H1 (cell line): ENCODE measurements around the gene FDPS. TPM values are rescaled to one million over a fixed set of nuclear protein-coding genes. Genes with fewer than 3 reads are reported as not detected.

Experiments used
- CTCF ChIA-PET: fragments of 300-600 bp; sonication (Branson Sonifier 250); formaldehyde crosslinking; loops from one replicate; lab custom pipeline; 2021; ENCODE audit not compliant: partially characterized antibody; lab: Charles Lee
- POLR2A ChIA-PET: fragments of 300-600 bp; sonication (Branson Sonifier 250); formaldehyde crosslinking; loops from one replicate; lab custom pipeline; 2021; ENCODE audit warnings: inconsistent platforms; ENCODE audit not compliant: partially characterized antibody; lab: Charles Lee
- DNase-seq, 2 experiments: peaks; one replicate each; pipeline versions ENCODE4 v3.0.0 to v3.0.0-alpha.2; 2010 to 2022; ENCODE audit warnings: low spot score in 2 of 2, low read depth in 1 of 2, mixed read lengths in 1 of 2
- FAIRE-seq: peaks from 2 replicates; lab custom pipeline; 2011; peaks lifted over from hg19 to GRCh38; lab: Jason Lieb, UNC
- H2AFZ ChIP-seq: 2 replicates; pipeline ENCODE4 v1.8.1; 2012; ENCODE audit warnings: low read length, inconsistent platforms
- H2AK5ac ChIP-seq: 2 replicates; pipeline ENCODE4 v1.6.1; 2013; ENCODE audit warnings: low read depth, low read length
- H2BK120ac ChIP-seq: replicated peaks from 2 replicates; pipeline ENCODE3; 2013; ENCODE audit warnings: low read depth, low read length, inconsistent platforms
- H2BK12ac ChIP-seq: 2 replicates; pipeline ENCODE4 v1.6.1; 2013; ENCODE audit warnings: low read depth, low read length
- H2BK15ac ChIP-seq: 2 replicates; pipeline ENCODE4 v1.6.1; 2013; ENCODE audit warnings: low read length
- H2BK20ac ChIP-seq: 2 replicates; pipeline ENCODE4 v1.6.1; 2013; ENCODE audit warnings: low read length
- H2BK5ac ChIP-seq: 2 replicates; pipeline ENCODE4 v1.6.1; 2013; ENCODE audit warnings: low read depth, low read length
- H3K14ac ChIP-seq: 2 replicates; pipeline ENCODE4 v1.6.1; 2013; ENCODE audit warnings: inconsistent platforms; ENCODE audit not compliant: insufficient read length
- H3K18ac ChIP-seq: 2 replicates; pipeline ENCODE4 v1.6.1; 2013; ENCODE audit warnings: low read length; ENCODE audit errors: extremely low read depth
- H3K23ac ChIP-seq: 2 replicates; pipeline ENCODE4 v1.6.1; 2013; ENCODE audit warnings: inconsistent platforms; ENCODE audit not compliant: insufficient read length
- H3K23me2 ChIP-seq: 2 replicates; pipeline ENCODE4 v1.6.1; 2013; ENCODE audit warnings: low read depth, low read length
- H3K27ac ChIP-seq: 2 replicates; pipeline ENCODE4 v1.6.1; 2011; ENCODE audit warnings: low read depth, low read length, inconsistent platforms
- H3K27me3 ChIP-seq, 4 experiments: replicated peaks in 1 of 4; 1 replicate in 1 of 4; 2 replicates in 3 of 4; pipeline versions ENCODE4 v1.6.1 to v1.8.1; 2011 to 2013; ENCODE audit warnings: low read length in 3 of 4, mild to moderate bottlenecking in 3 of 4, inconsistent platforms in 2 of 4, mixed read lengths in 2 of 4, moderate library complexity in 1 of 4; ENCODE audit not compliant: control insufficient read depth in 3 of 4, insufficient read depth in 3 of 4; ENCODE audit errors: extremely low read depth in 1 of 4
- H3K36me3 ChIP-seq, 4 experiments: 2 replicates each; pipeline versions ENCODE4 v1.6.1 to v1.8.1; 2011 to 2013; ENCODE audit warnings: mild to moderate bottlenecking in 4 of 4, low read length in 3 of 4, moderate library complexity in 2 of 4, control low read depth in 1 of 4, inconsistent platforms in 1 of 4; ENCODE audit not compliant: insufficient read depth in 4 of 4, control insufficient read depth in 2 of 4
- H3K4ac ChIP-seq: replicated peaks from 2 replicates; pipeline ENCODE3; 2013; ENCODE audit warnings: low read length, low read depth, mixed read lengths, inconsistent platforms; ENCODE audit not compliant: insufficient read length
- H3K4me1 ChIP-seq, 4 experiments: replicated peaks in 1 of 4; 1 replicate in 1 of 4; 2 replicates in 3 of 4; pipeline versions ENCODE4 v1.6.1 to v1.8.1; 2011 to 2013; ENCODE audit warnings: low read length in 3 of 4, inconsistent platforms in 2 of 4, mixed read lengths in 1 of 4; ENCODE audit not compliant: insufficient read depth in 4 of 4, control insufficient read depth in 3 of 4
- H3K4me2 ChIP-seq, 2 experiments: 2 replicates each; pipeline versions ENCODE4 v1.6.1 to v1.8.1; 2011 to 2013; ENCODE audit warnings: low read depth in 2 of 2, low read length in 2 of 2, control low read depth in 1 of 2, inconsistent platforms in 1 of 2, mild to moderate bottlenecking in 1 of 2; ENCODE audit not compliant: insufficient read depth in 1 of 2
- H3K4me3 ChIP-seq, 4 experiments: fragments of 200-600, 300-600 bp in 1 of 4; sonication (generic), shearing (Covaris generic), sonication (Bioruptor Twin) in 1 of 4; 2 replicates each; pipeline versions ENCODE4 v1.5.1 to v1.8.1; 2011 to 2016; ENCODE audit warnings: low read length in 4 of 4, low read depth in 3 of 4, control low read depth in 2 of 4, inconsistent platforms in 2 of 4, mild to moderate bottlenecking in 2 of 4, mixed read lengths in 1 of 4, moderate library complexity in 1 of 4; ENCODE audit not compliant: insufficient read depth in 2 of 4; ENCODE audit errors: extremely low read depth in 1 of 4
- H3K56ac ChIP-seq: replicated peaks from 2 replicates; pipeline ENCODE3; 2013; ENCODE audit warnings: low read depth, mild to moderate bottlenecking, mixed read lengths, low read length, inconsistent platforms; ENCODE audit not compliant: insufficient read length
- H3K79me1 ChIP-seq: 2 replicates; pipeline ENCODE4 v1.6.1; 2013; ENCODE audit warnings: low read depth, low read length, control low read depth
- H3K79me2 ChIP-seq, 2 experiments: 2 replicates each; pipeline versions ENCODE4 v1.6.1 to v1.8.1; 2012 to 2013; ENCODE audit warnings: low read length in 2 of 2, mild to moderate bottlenecking in 2 of 2, inconsistent platforms in 1 of 2; ENCODE audit not compliant: insufficient read depth in 2 of 2, control insufficient read depth in 1 of 2
- H3K9ac ChIP-seq, 4 experiments: replicated peaks in 1 of 4; 1 replicate in 1 of 4; 2 replicates in 3 of 4; pipeline versions ENCODE4 v1.6.1 to v1.8.1; 2011 to 2013; ENCODE audit warnings: low read depth in 3 of 4, low read length in 3 of 4, control low read depth in 2 of 4, mild to moderate bottlenecking in 2 of 4, moderate library complexity in 2 of 4, inconsistent platforms in 1 of 4; ENCODE audit errors: extremely low read depth in 1 of 4
- H3K9me3 ChIP-seq, 2 experiments: 2 replicates each; pipeline versions ENCODE4 v1.6.1 to v1.8.1; 2012 to 2013; ENCODE audit warnings: mild to moderate bottlenecking in 2 of 2, moderate library complexity in 2 of 2, control low read depth in 1 of 2, inconsistent platforms in 1 of 2, low read depth in 1 of 2, low read length in 1 of 2, mixed read lengths in 1 of 2; ENCODE audit not compliant: insufficient read depth in 2 of 2
- H4K20me1 ChIP-seq, 2 experiments: replicated peaks in 1 of 2; 2 replicates each; pipeline versions ENCODE3 to v1.8.1; 2011 to 2013; ENCODE audit warnings: inconsistent platforms in 2 of 2, low read length in 2 of 2, mild to moderate bottlenecking in 1 of 2; ENCODE audit not compliant: insufficient read depth in 2 of 2, control insufficient read depth in 1 of 2
- H4K5ac ChIP-seq: 2 replicates; pipeline ENCODE4 v1.6.1; 2013; ENCODE audit warnings: low read length, low read depth, mixed read lengths, inconsistent platforms; ENCODE audit not compliant: insufficient read length
- H4K8ac ChIP-seq: 2 replicates; pipeline ENCODE4 v1.8.0; 2013; ENCODE audit warnings: mild to moderate bottlenecking, moderate library complexity, low read length, inconsistent platforms; ENCODE audit not compliant: insufficient read depth; ENCODE audit errors: extremely low read depth
- H4K91ac ChIP-seq: replicated peaks from 2 replicates; pipeline ENCODE3; 2013; ENCODE audit warnings: low read length, mixed read lengths, inconsistent platforms; ENCODE audit not compliant: insufficient read length
- CBX5 ChIP-seq: fragments of 300-800, 300-1000 bp; sonication (generic); IDR thresholded peaks from 2 replicates; pipeline ENCODE4 v1.7.1; 2016; ENCODE audit warnings: antibody characterized with exemption, low read length, low read depth
- CHD2 ChIP-seq: IDR thresholded peaks from 2 replicates; pipeline ENCODE4 v1.6.1; 2012; ENCODE audit warnings: low read length, improper control_type of control experiment
- CTBP2 ChIP-seq: IDR thresholded peaks from 2 replicates; pipeline ENCODE4 v1.7.0; 2011; ENCODE audit warnings: borderline replicate concordance, mild to moderate bottlenecking, moderate library complexity, mixed read lengths, low read length; ENCODE audit not compliant: insufficient read depth, insufficient read length
- EGR1 ChIP-seq: IDR thresholded peaks from 2 replicates; pipeline ENCODE4 v1.6.1; 2011; ENCODE audit warnings: low read depth, low read length, borderline replicate concordance
- GTF2F1 ChIP-seq: IDR thresholded peaks from 2 replicates; pipeline ENCODE4 v1.6.1; 2012; ENCODE audit warnings: low read depth, low read length, improper control_type of control experiment, borderline replicate concordance
- KDM5A ChIP-seq: fragments of 200-600 bp; IDR thresholded peaks from 2 replicates; pipeline ENCODE4 v1.7.1; 2012; ENCODE audit warnings: mild to moderate bottlenecking, low read length, inconsistent platforms, mixed read lengths
- NANOG ChIP-seq: IDR thresholded peaks from 2 replicates; pipeline ENCODE4 v1.6.1; 2011; ENCODE audit warnings: low read length, low read depth, mild to moderate bottlenecking, inconsistent platforms; ENCODE audit not compliant: insufficient read depth, poor library complexity, severe bottlenecking
- RNF2 ChIP-seq: fragments of 200-900, 300-1000 bp; sonication (generic); IDR thresholded peaks from 2 replicates; pipeline ENCODE4 v1.7.1; 2016; ENCODE audit warnings: borderline replicate concordance, low read depth, mild to moderate bottlenecking, antibody characterized with exemption, low read length; ENCODE audit not compliant: poor library complexity, severe bottlenecking; ENCODE audit errors: missing control alignments
- SIX5 ChIP-seq: IDR thresholded peaks from 2 replicates; pipeline ENCODE4 v1.6.1; 2011; ENCODE audit warnings: mild to moderate bottlenecking, low read depth, low read length
- SP4 ChIP-seq: IDR thresholded peaks from 2 replicates; pipeline ENCODE4 v1.6.1; 2012; ENCODE audit warnings: low read length, inconsistent platforms
- TAF7 ChIP-seq: optimal IDR thresholded peaks from 2 replicates; pipeline ENCODE3; 2011; ENCODE audit warnings: low read depth, mild to moderate bottlenecking, inconsistent platforms, low read length, moderate library complexity, borderline replicate concordance
- WGBS, 2 experiments: shearing (Covaris generic) in 1 of 2; methylation state at CpG; one replicate each; pipeline versions ENCODE4 v1.1.6 to v1.1.7; 2013 to 2015; ENCODE audit warnings: low lambda C conversion rate in 2 of 2, mixed read lengths in 2 of 2, inconsistent platforms in 1 of 2, low coverage in 1 of 2, missing lambda C conversion rate in 1 of 2; ENCODE audit not compliant: insufficient replicate concordance in 2 of 2, insufficient coverage in 1 of 2, insufficient read length in 1 of 2; ENCODE audit errors: extremely low coverage in 1 of 2, missing lambda C conversion rate in 1 of 2; 5-methylcytosine and 5-hydroxymethylcytosine counted together
- polyA plus RNA-seq, 7 experiments: library from polyadenylated mRNA; depleted of rRNA in 3 of 7; stranded (reverse) in 5 of 7; unstranded in 2 of 7; fragments of >200 nt in 5 of 7; fragments of 200-250 nt in 2 of 7; gene quantifications; 1 replicate in 5 of 7; 2 replicates in 1 of 7; 4 replicates in 1 of 7; pipeline versions ENCODE4 v1.2.1 to v1.2.3, GENCODE V29; 2011 to 2013; ENCODE audit warnings: missing spikeins in 2 of 7, mixed read lengths in 2 of 7
- total RNA-seq: library from RNA; stranded (reverse); fragmentation: NEBNext Ultra II Directional; extraction: Animal tissue kit (Norgen Biotek cat#: 25700); gene quantifications from 2 replicates; pipeline ENCODE4 v1.2.1, GENCODE V29; 2021

Gene FDPS
- total and polyA plus RNA-seq, 2 of the 8 experiments (the other 6 are each of a cell fraction or from before 2014, with no cell fraction given) = 267 to 368 TPM

DNA sequence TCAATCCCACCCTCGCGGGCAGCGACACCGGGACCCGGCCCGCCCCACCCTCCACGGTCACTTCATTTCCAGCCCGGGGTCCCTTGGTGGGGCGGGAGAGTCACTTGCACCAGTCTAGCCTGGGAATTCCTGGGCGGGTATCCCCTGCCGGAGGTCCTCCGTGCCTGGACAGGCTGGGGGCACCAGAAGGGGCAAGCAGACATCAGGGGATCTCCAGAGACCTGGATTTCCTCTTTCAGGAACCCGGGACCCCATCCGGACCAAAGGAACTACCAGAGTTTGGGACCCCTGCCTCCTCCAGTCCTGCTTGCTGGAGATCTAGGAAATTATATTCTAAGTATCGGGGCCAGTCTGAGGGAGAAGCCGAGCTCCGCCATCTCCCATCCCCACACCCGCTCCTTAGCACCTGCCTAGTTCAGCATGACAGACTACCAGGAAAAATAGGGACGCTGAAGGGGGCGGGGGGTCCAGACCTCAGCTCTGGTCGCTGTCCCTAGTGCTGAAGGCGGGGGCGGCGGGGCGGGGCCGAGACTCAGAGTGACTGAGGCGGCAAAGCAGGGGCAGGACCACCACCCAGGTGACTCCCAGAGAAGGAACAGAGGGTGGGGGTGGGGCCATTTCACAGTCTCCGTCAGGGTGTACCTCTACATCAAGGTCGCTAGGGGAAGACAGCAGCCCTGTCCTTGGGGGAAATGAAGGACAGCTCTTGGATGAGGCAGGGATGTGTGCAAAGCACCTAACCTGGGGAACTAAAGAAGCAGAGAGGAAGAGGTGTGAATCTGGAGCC, 30.6 kb upstream of the FDPS start:
- POLR2A ChIA-PET = interaction anchor here (0.8 to 2.4 kb wide), 17 partner anchors 10 to 86 kb away, joined by 3 to 7 read pairs (median 4); partner anchors contain the start of genes FDPS, RUSC1 and SCAMP3
- no peaks in the 10 kb centered on the region for H4K20me1 ChIP-seq
- H2BK20ac ChIP-seq = no peak overlapping the region
- H2AFZ ChIP-seq = no peak overlapping the region; the same call in 1 of the 2 replicates
- H3K9ac ChIP-seq = no peak overlapping the region
- H3K4me3 ChIP-seq = peak overlapping the region; percentile 60 to 82 (median 76)
- no peak overlapping the region for H4K5ac ChIP-seq
- FAIRE-seq = no peak
- H3K18ac ChIP-seq = no peak overlapping the region
- H2AK5ac ChIP-seq = no peak overlapping the region
- CTCF ChIA-PET = interaction anchor here (0.7 to 8.4 kb wide), 17 partner anchors 10 to 77 kb away, joined by 3 to 79 read pairs (median 6); partner anchors contain the start of genes FDPS, PKLR, RUSC1 and SCAMP3
- 3% methylated on average over 18 of the region's 29 CpGs; no CpG with 5 or more reads in 1 of the 2 experiments for WGBS, 2 experiments
- no peaks in the 10 kb centered on the region for H3K9me3 ChIP-seq
- no peak overlapping the region for H2BK12ac ChIP-seq
- peaks cover 9 to 14% (median 13%) of the 10 kb centered on the region in 4 experiments for H3K4me1 ChIP-seq
- H3K27ac ChIP-seq = no peak overlapping the region
- H3K36me3 ChIP-seq = no peaks in the 10 kb centered on the region; a peak in 1 of 8 replicates
- H3K23ac ChIP-seq = no peak overlapping the region
- no peaks in the 10 kb centered on the region; the same call in 1 of the 2 replicates for H3K79me1 ChIP-seq
- no peaks in the 10 kb centered on the region for H3K79me2 ChIP-seq
- no peak overlapping the region for H3K14ac ChIP-seq
- H4K91ac ChIP-seq = no peak overlapping the region
- peaks cover 10% of the 10 kb centered on the region; the same call in 1 of the 2 replicates for H3K23me2 ChIP-seq
- H2BK120ac ChIP-seq = no peak overlapping the region
- no peak overlapping the region for H4K8ac ChIP-seq
- H3K4ac ChIP-seq = no peak overlapping the region
- peak overlapping the region; percentile 85 to 97 for H3K4me2 ChIP-seq
- peaks cover 0 to 3% (median 0%) of the 10 kb centered on the region in 4 experiments; a peak in 2 of 7 replicates for H3K27me3 ChIP-seq
- DNase-seq = peak; percentile 93 to 98
- no peak overlapping the region for H2BK15ac ChIP-seq
- no peak overlapping the region for H2BK5ac ChIP-seq
- no peak overlapping the region for H3K56ac ChIP-seq
- no peak for TF ChIP-seq NANOG
- TF ChIP-seq RNF2 = no peak
- TF ChIP-seq CBX5 = no peak
- TF ChIP-seq SIX5 = no peak
- TF ChIP-seq CHD2 = peak; percentile 25; the same call in 1 of the 2 replicates
- no peak for TF ChIP-seq TAF7
- TF ChIP-seq EGR1 = peak; percentile 100
- TF ChIP-seq KDM5A = no peak
- no peak for TF ChIP-seq GTF2F1
- TF ChIP-seq SP4 = no peak
- TF ChIP-seq CTBP2 = no peak
